HCT116 (cell line): ENCODE measurements around the gene MYOM1. TPM values are rescaled to one million over a fixed set of nuclear protein-coding genes. Genes with fewer than 3 reads are reported as not detected.

ENCODE experiments used
- ATAC-seq: fragments of 200-7000 bp; cut with Tn5 transposase; 2 replicates; pipeline ENCODE4 v1.9.1; 2020; ENCODE audit warnings: mild to moderate bottlenecking, moderate library complexity
- BruUV-seq: library from RNA; stranded (reverse); fragments of 400-500 nt; replicated peaks from 2 replicates; lab custom pipeline; 2021; lab: Mats Ljungman, UMichigan
- CTCF ChIA-PET: fragments of 300-600 bp; sonication (Branson Sonifier 250); formaldehyde crosslinking; loops from one replicate; lab custom pipeline; 2021; ENCODE audit warnings: antibody characterized with exemption; lab: Charles Lee
- POLR2A ChIA-PET: fragments of 300-600, 350-600 bp; sonication (Branson Sonifier 250); formaldehyde crosslinking; loops from one replicate; lab custom pipeline; 2021; ENCODE audit warnings: antibody characterized with exemption; lab: Charles Lee
- RAD21 ChIA-PET, 2 experiments: fragments of 300-600 bp; sonication (Branson Sonifier 250); formaldehyde crosslinking; loops; one replicate each; lab custom pipeline; 2023; ENCODE audit warnings: low total read pairs in 2 of 2; ENCODE audit not compliant: uncharacterized antibody in 2 of 2, unreplicated experiment in 2 of 2, low non-redundant PET in 1 of 2; lab: Charles Lee
- DNase-seq: peaks from one replicate; pipeline ENCODE4 v3.0.0-alpha.2; 2010; ENCODE audit warnings: low read depth, low spot score
- H2AFZ ChIP-seq: fragments of 200-600 bp; shearing (Covaris generic), sonication (generic); 2 replicates; pipeline ENCODE4 v1.6.1; 2017; ENCODE audit warnings: low read depth, mixed run types, mixed read lengths, antibody characterized with exemption, low read length; ENCODE audit not compliant: poor library complexity, severe bottlenecking
- H3K27ac ChIP-seq: 2 replicates; pipeline ENCODE4 v1.5.1; 2012; ENCODE audit warnings: low read depth, low read length
- H3K27me3 ChIP-seq: fragments of 200-600 bp; sonication (generic); 2 replicates; pipeline ENCODE4 v1.6.1; 2016; ENCODE audit warnings: mixed run types, low read length, mixed read lengths; ENCODE audit not compliant: insufficient read depth
- H3K36me3 ChIP-seq, 2 experiments: fragments of 200-500 bp in 1 of 2; fragments of 200-600 bp in 1 of 2; sonication (Bioruptor generic) in 1 of 2; sonication (generic) in 1 of 2; 2 replicates each; pipeline versions ENCODE4 v1.5.1 to v1.6.1; 2014 to 2016; ENCODE audit warnings: low read length in 2 of 2, inconsistent platforms in 1 of 2, mixed read lengths in 1 of 2, mixed run types in 1 of 2; ENCODE audit not compliant: insufficient read depth in 2 of 2, control insufficient read depth in 1 of 2
- H3K4me1 ChIP-seq, 2 experiments: fragments of 200-600 bp in 1 of 2; sonication (generic) in 1 of 2; 2 replicates each; pipeline versions ENCODE4 v1.5.1 to v1.6.1; 2012 to 2017; ENCODE audit warnings: low read length in 2 of 2, inconsistent platforms in 1 of 2, mild to moderate bottlenecking in 1 of 2, mixed read lengths in 1 of 2, mixed run types in 1 of 2, moderate library complexity in 1 of 2; ENCODE audit not compliant: insufficient read depth in 2 of 2, control insufficient read depth in 1 of 2
- H3K4me2 ChIP-seq: fragments of 200-600 bp; sonication (generic); 2 replicates; pipeline ENCODE4 v1.6.1; 2017; ENCODE audit warnings: mixed run types, low read length, mixed read lengths
- H3K4me3 ChIP-seq, 2 experiments: fragments of 200-600 bp in 1 of 2; sonication (generic) in 1 of 2; replicated peaks in 1 of 2; 2 replicates each; pipeline ENCODE4 v1.5.1; 2011 to 2016; ENCODE audit warnings: low read length in 2 of 2, control low read depth in 1 of 2, low read depth in 1 of 2, mild to moderate bottlenecking in 1 of 2, mixed read lengths in 1 of 2, mixed run types in 1 of 2
- H3K79me2 ChIP-seq: fragments of 200-600 bp; sonication (generic); 2 replicates; pipeline ENCODE4 v1.6.1; 2017; ENCODE audit warnings: mild to moderate bottlenecking, mixed run types, low read length, moderate library complexity, mixed read lengths; ENCODE audit not compliant: insufficient read depth
- H3K9ac ChIP-seq: fragments of 200-600 bp; sonication (generic); 2 replicates; pipeline ENCODE4 v1.6.1; 2016; ENCODE audit warnings: low read length, mixed read lengths
- H3K9me2 ChIP-seq: fragments of 200-600 bp; sonication (generic), shearing (Covaris generic); 2 replicates; pipeline ENCODE4 v1.6.1; 2017; ENCODE audit warnings: mixed run types, mild to moderate bottlenecking, moderate library complexity; ENCODE audit not compliant: insufficient read depth
- H3K9me3 ChIP-seq, 2 experiments: fragments of 200-500 bp in 1 of 2; fragments of 200-600 bp in 1 of 2; sonication (Bioruptor generic) in 1 of 2; sonication (generic) in 1 of 2; 2 replicates each; pipeline ENCODE4 v1.6.1; 2014 to 2017; ENCODE audit warnings: low read length in 2 of 2, mixed read lengths in 2 of 2, inconsistent platforms in 1 of 2, low read depth in 1 of 2, mild to moderate bottlenecking in 1 of 2, mixed run types in 1 of 2, moderate library complexity in 1 of 2; ENCODE audit not compliant: control insufficient read depth in 1 of 2, insufficient read depth in 1 of 2
- H4K20me1 ChIP-seq: fragments of 200-600 bp; sonication (generic), shearing (Covaris generic); 2 replicates; pipeline ENCODE4 v1.6.1; 2017; ENCODE audit warnings: mixed run types, mild to moderate bottlenecking, moderate library complexity; ENCODE audit not compliant: insufficient read depth
- CTCF ChIP-seq, 3 experiments: fragments of 200-600 bp in 1 of 3; sonication (generic) in 1 of 3; IDR thresholded peaks in 2 of 3; conservative IDR thresholded peaks in 1 of 3; 2 replicates each; pipeline ENCODE4 v1.5.1; 2012 to 2017; ENCODE audit warnings: low read depth in 2 of 3, low read length in 2 of 3, antibody characterized with exemption in 1 of 3, borderline replicate concordance in 1 of 3, control low read depth in 1 of 3, mild to moderate bottlenecking in 1 of 3, mixed read lengths in 1 of 3, mixed run types in 1 of 3, moderate library complexity in 1 of 3; ENCODE audit not compliant: insufficient read depth in 1 of 3
- EZH2 ChIP-seq: fragments of 200-600 bp; sonication (generic); IDR thresholded peaks from 2 replicates; pipeline ENCODE4 v1.6.1; 2017; ENCODE audit warnings: antibody characterized with exemption, mixed run types
- POLR2A ChIP-seq: IDR thresholded peaks from 2 replicates; pipeline ENCODE4 v1.7.0; 2011; ENCODE audit warnings: borderline replicate concordance; ENCODE audit not compliant: insufficient read depth, insufficient read length; ENCODE audit errors: extremely low read depth
- SP1 ChIP-seq: IDR thresholded peaks from 2 replicates; pipeline ENCODE4 v1.6.1; 2012; ENCODE audit warnings: low read depth
- TCF7L2 ChIP-seq: IDR thresholded peaks from 2 replicates; pipeline ENCODE4 v1.7.0; 2011; ENCODE audit warnings: borderline replicate concordance, inconsistent platforms; ENCODE audit not compliant: insufficient read depth, insufficient read length; ENCODE audit errors: extremely low read depth
- intact Hi-C: fragments of 100-400 bp; cut with micrococcal nuclease; formaldehyde crosslinking; loops from 2 replicates; pipeline ENCODE4 v1.10.0; 2022
- total RNA-seq: library from RNA; stranded (reverse); gene quantifications from one replicate; pipeline ENCODE4 v1.2.1, GENCODE V29; 2021; ENCODE audit not compliant: unreplicated experiment

The MYOM1 gene
- total RNA-seq, 1 experiment from 2014 or later = 0.52 TPM

GRCh38 chr18:3246635-3247239 is 27.0 kb upstream of the MYOM1 start:
- H3K9me2 ChIP-seq = no peaks in the 10 kb centered on the region
- peak overlapping the region; percentile 95 for H3K9ac ChIP-seq
- RAD21 ChIA-PET = interaction anchor here (1.0 to 1.4 kb wide), 4 partner anchors 234 to 314 kb away, joined by 3 to 5 read pairs (median 4); no protein-coding TSS in a partner anchor
- peaks cover 0 to 8% of the 10 kb centered on the region in 2 experiments; a peak in 3 of 4 replicates for H3K36me3 ChIP-seq
- peak overlapping the region; percentile 80 for H3K4me2 ChIP-seq
- H3K9me3 ChIP-seq = no peaks in the 10 kb centered on the region
- TSS peak; percentile 86 for BruUV-seq
- POLR2A ChIA-PET = interaction anchor here (0.6 to 1.5 kb wide), 6 partner anchors 8 to 341 kb away, joined by 3 to 6 read pairs (median 4); no protein-coding TSS in a partner anchor
- DNase-seq = no peak
- no peak for ATAC-seq
- intact Hi-C loops = loop anchor here (1.0 to 5.0 kb wide), 5 partner anchors 96 to 480 kb away; partner anchors contain the start of gene LPIN2
- TF ChIP-seq EZH2 = no peak
- TF ChIP-seq POLR2A = peak; percentile 36
- CTCF ChIA-PET = interaction anchor here (0.6 to 3.6 kb wide), 24 partner anchors 59 to 623 kb away, joined by 3 to 43 read pairs (median 4); no protein-coding TSS in a partner anchor
- peak overlapping the region; percentile 90 for H3K27ac ChIP-seq
- no peak overlapping the region for H2AFZ ChIP-seq
- peak overlapping the region; percentile 40 to 96 for H3K4me3 ChIP-seq
- peaks cover 40 to 47% of the 10 kb centered on the region in 2 experiments for H3K4me1 ChIP-seq
- peaks cover 46% of the 10 kb centered on the region for H3K79me2 ChIP-seq
- no peaks in the 10 kb centered on the region for H3K27me3 ChIP-seq
- peaks cover 7% of the 10 kb centered on the region; the same call in 1 of the 2 replicates for H4K20me1 ChIP-seq

GRCh38 chr18:3245853-3246634 is 26.3 kb upstream of the MYOM1 start:
- intact Hi-C loops = loop anchor here (1.0 to 5.0 kb wide), 5 partner anchors 95 to 479 kb away; partner anchors contain the start of gene LPIN2
- H3K79me2 ChIP-seq = peaks cover 39% of the 10 kb centered on the region
- peaks cover 33 to 40% of the 10 kb centered on the region in 2 experiments for H3K4me1 ChIP-seq
- CTCF ChIA-PET = interaction anchor here (0.6 to 3.6 kb wide), 24 partner anchors 59 to 675 kb away, joined by 3 to 43 read pairs (median 4); partner anchors contain the start of genes METTL4 and NDC80
- no TSS peak for BruUV-seq
- DNase-seq (peak; percentile 75), ATAC-seq (peak; percentile 64)
- peaks cover 7% of the 10 kb centered on the region; the same call in 1 of the 2 replicates for H4K20me1 ChIP-seq
- H3K27me3 ChIP-seq = no peaks in the 10 kb centered on the region
- RAD21 ChIA-PET = interaction anchor here (1.0 to 1.4 kb wide), 4 partner anchors 234 to 313 kb away, joined by 3 to 5 read pairs (median 4); no protein-coding TSS in a partner anchor
- no peaks in the 10 kb centered on the region for H3K9me3 ChIP-seq
- peaks cover 0 to 8% of the 10 kb centered on the region in 2 experiments; a peak in 3 of 4 replicates for H3K36me3 ChIP-seq
- POLR2A ChIA-PET = interaction anchor here (0.6 to 1.4 kb wide), 3 partner anchors 298 to 340 kb away, joined by 3 to 4 read pairs (median 3); no protein-coding TSS in a partner anchor
- peak overlapping the region; percentile 80 for H3K4me2 ChIP-seq
- H3K27ac ChIP-seq = peak overlapping the region; percentile 90
- peak in 2 of 3 experiments; percentile 87 to 90; a peak in 4 of 6 replicates for TF ChIP-seq CTCF (IDR thresholded peaks at IDR 0.05 in 2 of 3, conservative IDR thresholded peaks at IDR 0.05 in 1 of 3; ENCODE audit: borderline replicate concordance in 1 of 3, insufficient read depth in 1 of 3, low read depth in 2 of 3, low read length in 2 of 3)
- peak; percentile 12 for TF ChIP-seq TCF7L2
- no peak for TF ChIP-seq SP1
- TF ChIP-seq, all 23 proteins: peak for 2
- Histone ChIP-seq H3K9ac (peak overlapping the region; percentile 95), H2AFZ (no peak overlapping the region), H3K4me3 (peak overlapping the region; percentile 40 to 96), H3K9me2 (no peaks in the 10 kb centered on the region)
